Measurements from ENCODE around the gene AUTS2. TPM values are rescaled to one million over a fixed set of nuclear protein-coding genes. Genes with fewer than 3 reads are reported as not detected.

The AUTS2 gene
- total RNA-seq, 1 experiment from 2014 or later = under 0.01 TPM

GRCh38 chr7:69686366-69686765 lies 88.1 kb downstream of the AUTS2 start:
- no peak for DNase-seq (ENCODE audit: low read depth)

DNA sequence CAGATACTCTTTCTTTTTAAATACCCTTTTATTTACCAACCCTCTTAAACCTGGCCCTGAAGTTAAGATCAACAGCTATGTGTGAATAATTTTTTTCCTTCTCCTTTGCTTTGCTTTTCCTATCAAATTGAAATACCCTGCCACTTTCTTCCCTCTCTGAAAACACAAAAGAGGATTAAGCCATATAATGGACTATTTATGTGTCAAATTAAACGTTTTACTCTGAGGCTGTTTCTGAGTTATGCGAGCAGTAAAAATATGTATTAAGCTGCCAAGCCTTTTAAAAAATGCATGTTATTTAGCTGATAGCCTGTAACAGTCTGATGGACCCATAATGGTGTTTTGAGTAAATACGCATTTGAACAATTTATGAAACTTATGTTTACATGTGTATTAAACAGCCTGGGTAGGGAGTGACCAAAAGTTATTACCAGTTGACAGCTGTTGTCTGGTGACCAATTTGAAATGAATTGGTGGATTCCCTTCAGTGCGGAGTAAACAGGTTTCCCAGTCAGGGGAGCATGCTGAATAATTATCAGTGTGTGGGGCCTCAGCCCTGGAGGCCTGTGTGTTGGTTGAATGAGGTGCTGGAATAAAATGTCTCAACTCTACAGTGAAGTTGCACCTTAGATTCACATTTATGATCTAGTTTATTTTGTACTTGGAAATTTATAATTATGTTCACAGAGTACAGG lies 89.6 kb downstream of the AUTS2 start:
- DNase-seq (ENCODE audit: low read depth) = no peak

GRCh38 chr7:69690329-69690728 lies 92.1 kb downstream of the AUTS2 start:
- DNase-seq (ENCODE audit: low read depth) = no peak

- DNase-seq (ENCODE audit: low read depth) = no peak
Observed at GRCh38 chr7:69691327-69691726, 93.1 kb downstream of the AUTS2 start.

DNA sequence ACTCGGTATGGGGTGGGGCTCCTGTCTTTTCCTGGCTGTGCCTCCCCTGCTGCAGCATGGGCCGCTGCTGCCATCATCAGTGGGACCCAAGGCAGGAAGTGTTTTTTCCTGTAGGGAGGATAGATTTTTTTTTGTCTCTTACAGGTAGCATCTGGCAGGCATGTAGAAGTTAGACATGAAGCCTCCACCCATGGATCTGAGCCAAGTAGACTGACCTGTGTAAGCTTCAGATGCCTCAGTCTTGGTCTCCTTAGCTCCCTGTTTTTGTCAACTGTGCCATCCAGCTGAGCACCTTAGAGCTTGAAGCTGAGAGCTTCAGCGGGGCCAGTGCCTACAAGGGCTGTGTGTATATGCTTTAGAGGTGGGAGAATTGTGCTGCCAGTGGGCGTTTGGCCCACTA lies 93.5 kb downstream of the AUTS2 start:
- DNase-seq (ENCODE audit: low read depth) = no peak

DNA sequence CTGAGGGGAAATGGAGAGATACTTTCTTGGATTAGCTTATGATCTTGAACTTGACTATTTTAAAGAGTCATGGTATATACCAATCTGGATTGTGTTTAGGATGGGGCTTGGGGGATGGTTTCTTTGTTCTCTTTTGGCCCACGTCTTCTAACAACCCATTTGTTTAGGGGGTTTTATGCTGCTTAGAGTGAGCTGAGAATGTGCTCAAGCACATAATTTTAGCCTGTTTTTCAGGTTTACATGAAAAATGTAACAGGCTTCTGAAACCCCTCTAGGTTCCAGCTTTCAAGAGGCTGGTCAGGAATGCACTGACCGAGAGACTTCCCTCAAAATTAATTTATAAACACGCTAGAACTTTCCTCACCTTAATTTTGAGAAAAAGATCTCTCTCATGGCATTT lies 94.3 kb downstream of the AUTS2 start:
- no peak for DNase-seq (ENCODE audit: low read depth)

- no peak for DNase-seq (ENCODE audit: low read depth)
Observed at GRCh38 chr7:69693042-69693441, 94.8 kb downstream of the AUTS2 start.

DNA sequence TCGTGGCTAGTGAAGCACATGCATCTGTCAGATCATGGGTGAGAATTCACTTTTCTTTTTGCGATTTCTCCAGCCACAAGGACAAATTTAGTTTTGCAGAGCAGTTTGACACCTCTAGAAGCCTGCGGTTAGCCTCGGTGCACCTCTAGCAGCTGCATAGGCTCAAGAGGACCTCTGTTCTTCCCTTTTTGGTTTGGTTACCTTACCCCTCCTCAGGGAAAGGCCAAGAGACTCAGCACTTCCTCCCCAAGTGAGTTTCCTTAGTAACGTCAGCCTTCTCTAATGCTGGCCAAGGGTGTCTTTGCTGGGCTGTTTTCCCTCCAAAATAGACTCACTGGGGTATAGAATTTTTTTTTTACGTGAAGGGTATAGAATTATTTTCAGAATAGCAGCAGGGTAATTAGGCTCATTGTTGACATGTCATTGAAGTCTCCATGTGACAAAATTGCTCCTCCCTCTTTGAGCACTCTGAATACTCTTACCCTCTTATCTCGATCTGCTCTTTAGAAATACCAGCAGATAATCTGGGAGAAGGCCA lies 97.8 kb downstream of the AUTS2 start:
- no peak for DNase-seq (ENCODE audit: low read depth)

GRCh38 chr7:69696686-69697685 lies 98.7 kb downstream of the AUTS2 start:
- DNase-seq (ENCODE audit: low read depth) = no peak

DNA sequence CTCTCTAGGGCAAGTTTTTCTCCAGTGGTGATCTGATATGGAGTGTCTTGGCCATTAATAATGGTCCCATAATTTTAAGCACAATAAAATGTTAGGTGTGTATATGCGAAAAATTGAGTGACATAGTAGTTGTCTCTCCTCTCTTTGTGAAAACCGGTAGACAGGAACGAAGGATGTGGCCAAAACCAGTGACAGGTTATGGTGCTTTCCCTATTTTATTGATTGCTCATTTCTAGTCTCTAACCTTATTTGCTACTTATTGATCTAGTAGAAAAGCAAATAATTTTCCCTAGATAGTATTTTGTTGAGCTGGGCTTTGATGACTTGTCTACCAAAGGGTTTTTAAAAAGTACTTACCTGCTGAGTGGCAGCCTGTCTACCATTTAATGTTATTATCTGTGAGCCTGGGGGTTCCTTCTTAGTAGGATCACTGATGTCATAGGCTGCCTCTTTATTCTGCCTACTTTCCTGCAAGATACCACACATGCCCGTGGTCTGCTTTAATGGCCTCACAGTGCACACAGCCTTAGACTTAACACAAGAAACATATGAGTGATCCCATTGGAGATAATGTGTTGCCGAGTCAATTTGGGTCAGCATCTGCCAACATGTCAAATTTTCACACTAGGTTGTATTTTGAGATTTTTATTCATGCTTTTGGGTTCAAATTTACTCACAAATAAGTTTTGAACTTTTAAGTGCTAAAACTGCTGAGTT lies 100.0 kb downstream of the AUTS2 start:
- no peak for DNase-seq (ENCODE audit: low read depth)

DNA sequence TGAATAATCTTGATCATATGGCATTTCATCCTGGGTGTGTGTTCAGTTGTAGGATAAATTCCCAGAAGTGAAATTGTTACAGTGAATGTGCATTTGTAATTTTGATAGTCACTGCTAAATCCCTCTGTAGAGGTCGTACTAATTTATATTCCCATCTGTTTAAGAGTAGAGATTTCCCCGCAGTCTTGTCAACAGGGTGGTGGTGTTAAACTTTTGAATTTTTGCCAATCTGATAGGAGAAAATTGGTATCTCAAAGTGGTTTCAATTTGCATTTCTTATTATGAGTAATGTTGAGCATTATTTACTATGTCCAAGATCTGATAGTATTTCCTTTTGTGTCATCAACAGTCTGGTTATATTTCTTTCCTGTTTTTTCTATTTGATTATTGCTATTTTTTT lies 101.7 kb downstream of the AUTS2 start:
- DNase-seq (ENCODE audit: low read depth) = no peak

GRCh38 chr7:69700331-69700730 lies 102.1 kb downstream of the AUTS2 start:
- DNase-seq (ENCODE audit: low read depth) = no peak

DNA sequence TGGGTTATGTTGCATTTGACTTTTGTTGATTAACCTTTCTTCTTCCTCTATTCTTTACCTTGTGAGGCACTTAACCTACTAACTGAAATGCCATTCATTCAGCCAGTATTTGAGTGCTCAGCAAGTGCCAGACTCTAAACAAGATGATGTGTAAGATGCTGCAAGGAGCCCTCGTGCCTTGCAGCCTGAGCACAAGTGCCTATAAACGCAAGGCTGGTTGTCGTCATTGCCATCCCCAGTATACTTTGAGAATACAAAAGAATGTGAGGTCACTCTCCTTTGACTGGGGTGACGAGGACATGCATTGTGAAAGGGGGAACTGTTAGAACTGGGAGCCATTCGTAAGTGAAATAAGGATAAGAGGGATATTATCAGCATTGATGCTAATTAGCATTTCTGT lies 103.0 kb downstream of the AUTS2 start:
- DNase-seq (ENCODE audit: low read depth) = no peak

GRCh38 chr7:69702357-69702756 lies 104.1 kb downstream of the AUTS2 start:
- DNase-seq (ENCODE audit: low read depth) = no peak

GRCh38 chr7:69703099-69703498 lies 104.8 kb downstream of the AUTS2 start:
- DNase-seq (ENCODE audit: low read depth) = no peak

DNA sequence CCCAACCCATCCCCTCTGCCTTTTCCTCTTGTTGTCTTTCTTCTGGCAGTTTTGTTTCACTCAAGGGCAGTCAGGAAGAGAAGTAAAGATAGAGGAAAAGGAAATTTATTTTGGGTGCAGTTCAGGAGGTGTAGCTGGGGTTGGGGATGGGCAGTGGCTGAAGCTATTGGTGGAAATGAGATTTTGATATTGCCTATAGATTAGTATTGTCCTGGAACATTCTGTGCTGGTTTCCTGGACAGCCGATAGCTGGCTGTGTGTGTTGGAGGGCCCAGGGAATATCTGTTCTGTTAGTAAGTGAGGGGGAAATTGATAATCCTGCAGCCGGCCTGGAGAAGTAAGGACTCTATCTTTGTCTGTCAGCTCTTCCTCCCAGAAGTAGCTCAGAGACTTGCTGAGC lies 107.8 kb downstream of the AUTS2 start:
- no peak for DNase-seq (ENCODE audit: low read depth)

DNA sequence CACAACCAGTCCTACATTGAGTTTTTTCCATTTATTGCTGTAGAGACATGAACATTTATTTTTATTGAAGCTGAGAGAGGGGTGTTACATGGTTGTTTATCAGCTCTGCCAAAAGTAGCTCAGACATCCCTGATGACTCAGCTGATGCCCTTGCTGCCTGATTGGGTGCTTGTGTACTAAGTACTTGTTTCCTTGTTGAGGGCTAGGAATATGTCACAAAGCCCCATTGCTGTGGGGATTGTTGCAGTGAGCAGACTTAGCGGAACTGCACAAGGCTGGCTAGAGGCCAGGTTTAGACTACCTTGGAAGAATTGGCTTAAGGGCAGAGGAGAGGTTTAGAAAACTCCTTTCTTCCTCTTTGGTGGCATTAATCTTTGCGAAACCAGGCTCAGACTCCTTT lies 110.6 kb downstream of the AUTS2 start:
- no peak for DNase-seq (ENCODE audit: low read depth)

GRCh38 chr7:69710768-69711438 lies 112.6 kb downstream of the AUTS2 start:
- no peak for DNase-seq (ENCODE audit: low read depth)

DNA sequence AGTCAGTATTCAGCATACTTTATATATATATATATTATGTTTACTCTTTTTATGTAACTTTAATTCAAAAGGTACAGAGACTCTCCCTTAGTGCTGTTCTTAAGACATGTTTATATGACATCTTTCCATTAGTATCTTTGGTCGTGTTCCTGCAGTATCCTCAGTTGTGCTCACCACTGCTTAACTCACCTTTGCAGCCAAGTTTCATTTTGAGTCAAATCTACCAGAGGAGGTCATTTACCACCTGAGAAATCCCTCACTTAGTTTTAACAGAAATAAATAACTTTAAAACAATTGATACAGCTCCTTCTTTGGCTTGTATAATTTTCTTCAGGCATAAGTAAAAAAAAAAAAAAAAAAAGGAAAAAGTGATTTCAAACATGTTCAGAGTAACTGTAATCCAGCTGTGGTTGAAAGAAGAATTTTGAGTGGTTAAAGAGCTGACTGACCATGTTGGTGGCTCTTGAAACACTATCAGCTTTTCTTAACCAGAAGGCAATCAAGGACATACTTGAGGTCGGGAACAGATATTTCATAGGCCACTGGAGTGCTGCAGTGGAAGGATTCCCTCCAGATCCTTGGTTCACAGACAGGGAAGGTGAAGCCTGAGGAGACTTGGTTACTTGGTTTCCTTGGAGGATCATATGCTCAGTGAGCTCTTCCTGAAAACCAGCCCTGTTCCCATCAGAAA lies 116.8 kb downstream of the AUTS2 start:
- DNase-seq (ENCODE audit: low read depth) = no peak

DNA sequence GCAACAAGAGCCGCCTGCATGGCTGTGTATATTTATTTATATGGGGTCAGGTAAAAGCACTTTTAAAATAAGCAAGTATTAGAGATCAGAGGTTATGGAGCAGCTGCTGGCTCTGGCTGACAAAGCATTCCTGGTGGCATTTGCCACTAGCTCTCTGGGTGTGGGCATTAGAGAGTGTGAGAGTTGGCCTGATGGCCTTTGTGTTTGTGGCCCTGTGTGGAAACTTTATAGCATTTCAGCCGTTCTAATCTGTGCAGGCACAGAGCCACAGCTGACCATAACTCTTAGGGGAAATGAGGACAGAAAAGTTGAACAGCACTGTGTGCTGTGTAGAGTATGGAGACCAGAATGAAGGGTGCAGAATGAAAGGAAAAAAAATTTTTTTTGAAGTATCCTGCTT lies 118.9 kb downstream of the AUTS2 start:
- no peak for DNase-seq (ENCODE audit: low read depth)

- DNase-seq (ENCODE audit: low read depth) = no peak
Observed at GRCh38 chr7:69719717-69720116, 121.4 kb downstream of the AUTS2 start.
